K562 (cell line): Measurements from ENCODE around the gene GALNT9. TPM values are rescaled to one million over a fixed set of nuclear protein-coding genes. Genes with fewer than 3 reads are reported as not detected.

Source experiments
- ATAC-seq: fragments of 200-7000 bp; cut with Tn5 transposase; 3 replicates; pipeline ENCODE4 v1.9.1; 2020; ENCODE audit warnings: moderate library complexity
- BruUV-seq: library from RNA; stranded (reverse); fragments of 400-500 nt; replicated peaks from 2 replicates; lab custom pipeline; 2021; lab: Mats Ljungman, UMichigan
- CTCF ChIA-PET: fragments of 300-600 bp; formaldehyde crosslinking; extraction: SDS; loops from one replicate; lab custom pipeline; 2021; ENCODE audit warnings: low intra/inter-chr PET ratio; lab: Yijun Ruan, JAX
- POLR2A ChIA-PET: fragments of 300-600, 350-650 bp; sonication (Branson Sonifier 250); formaldehyde crosslinking; extraction: SDS; loops from one replicate; lab custom pipeline; 2021; ENCODE audit warnings: antibody characterized with exemption, inconsistent platforms; lab: Yijun Ruan, JAX
- DNase-seq, 4 experiments: peaks; one replicate each; pipeline versions ENCODE4 v3.0.0 to v3.0.0-alpha.2; 2011 to 2018; ENCODE audit warnings: low spot score in 3 of 4, mixed read lengths in 3 of 4; ENCODE audit errors: extremely low read depth in 1 of 4
- FAIRE-seq: peaks from 2 replicates; lab custom pipeline; 2011; peaks lifted over from hg19 to GRCh38; lab: Jason Lieb, UNC
- H2AFZ ChIP-seq: 2 replicates; pipeline ENCODE4 v1.6.0; 2011; ENCODE audit warnings: low read depth, low read length, control low read depth, inconsistent platforms
- H3K27ac ChIP-seq: fragments of 200-600 bp; 3 replicates; pipeline ENCODE4 v1.8.0; 2011; ENCODE audit warnings: low read depth, mild to moderate bottlenecking, control low read depth, inconsistent platforms, low read length, moderate library complexity, mixed read lengths; ENCODE audit errors: extremely low read depth
- H3K27me3 ChIP-seq, 2 experiments: fragments of 300-600 bp in 1 of 2; 2 replicates in 1 of 2; 3 replicates in 1 of 2; pipeline versions ENCODE4 v1.6.0 to v1.8.0; 2011; ENCODE audit warnings: inconsistent platforms in 2 of 2, low read length in 2 of 2, mild to moderate bottlenecking in 1 of 2, mixed read lengths in 1 of 2, moderate library complexity in 1 of 2; ENCODE audit not compliant: control insufficient read depth in 2 of 2, insufficient read depth in 2 of 2
- H3K36me3 ChIP-seq: fragments of 300-600 bp; 3 replicates; pipeline ENCODE4 v1.8.0; 2011; ENCODE audit warnings: mild to moderate bottlenecking, low read length, inconsistent platforms; ENCODE audit not compliant: control insufficient read depth, insufficient read depth
- H3K4me1 ChIP-seq, 2 experiments: fragments of 200-600 bp in 1 of 2; replicated peaks in 1 of 2; 2 replicates in 1 of 2; 3 replicates in 1 of 2; pipeline versions ENCODE4 v1.5.1 to v1.8.0; 2011; ENCODE audit warnings: inconsistent platforms in 2 of 2, low read length in 2 of 2, mild to moderate bottlenecking in 1 of 2, mixed read lengths in 1 of 2, moderate library complexity in 1 of 2; ENCODE audit not compliant: control insufficient read depth in 2 of 2, insufficient read depth in 2 of 2
- H3K4me2 ChIP-seq: 2 replicates; pipeline ENCODE4 v1.6.1; 2011; ENCODE audit warnings: low read length, control low read depth, inconsistent platforms, mixed read lengths; ENCODE audit not compliant: insufficient read depth
- H3K4me3 ChIP-seq: fragments of 200-600 bp; sonication (generic), shearing (Covaris generic); 2 replicates; pipeline ENCODE4 v1.5.1; 2016; ENCODE audit warnings: control low read depth, inconsistent platforms
- H3K79me2 ChIP-seq: fragments of 200-600 bp; 3 replicates; pipeline ENCODE4 v1.8.0; 2011; ENCODE audit warnings: low read length, inconsistent platforms; ENCODE audit not compliant: control insufficient read depth, insufficient read depth
- H3K9ac ChIP-seq, 2 experiments: 2 replicates each; pipeline versions ENCODE4 v1.6.0 to v1.6.1; 2011; ENCODE audit warnings: low read depth in 2 of 2, low read length in 2 of 2, control low read depth in 1 of 2, inconsistent platforms in 1 of 2, mild to moderate bottlenecking in 1 of 2, mixed read lengths in 1 of 2; ENCODE audit not compliant: insufficient read depth in 1 of 2
- H3K9me1 ChIP-seq: one replicate; pipeline ENCODE4 v1.6.0; 2011; ENCODE audit warnings: inconsistent platforms, mild to moderate bottlenecking, low read length, moderate library complexity; ENCODE audit not compliant: control insufficient read depth, insufficient read depth
- H3K9me3 ChIP-seq: replicated peaks from 2 replicates; pipeline ENCODE4 v1.5.1; 2011; ENCODE audit warnings: low read depth, low read length, inconsistent platforms; ENCODE audit not compliant: control insufficient read depth, insufficient read depth
- H4K20me1 ChIP-seq: replicated peaks from 2 replicates; pipeline ENCODE4 v1.6.1; 2011; ENCODE audit warnings: low read length, inconsistent platforms, mixed read lengths; ENCODE audit not compliant: control insufficient read depth, insufficient read depth
- DACH1 ChIP-seq: fragments of 450-650 bp; IDR thresholded peaks from 2 replicates; pipeline ENCODE4 v1.6.1; 2018; ENCODE audit not compliant: partially characterized antibody
- FOXK2 ChIP-seq, 2 experiments: fragments of 450-650 bp; IDR thresholded peaks in 1 of 2; conservative IDR thresholded peaks in 1 of 2; 2 replicates each; pipeline ENCODE4 v1.6.1; 2016; ENCODE audit warnings: low read depth in 2 of 2, mild to moderate bottlenecking in 1 of 2
- HLTF ChIP-seq: fragments of 450-650 bp; IDR thresholded peaks from 2 replicates; pipeline ENCODE4 v1.6.1; 2016
- HMG20A ChIP-seq: fragments of 450-650 bp; formaldehyde crosslinking; conservative IDR thresholded peaks from 2 replicates; pipeline ENCODE4 v1.4.0; 2020; ENCODE audit warnings: mild to moderate bottlenecking, mixed read lengths
- HNRNPUL1 ChIP-seq: fragments of 200-400 bp; formaldehyde crosslinking; IDR thresholded peaks from 2 replicates; pipeline ENCODE4 v1.6.1; 2017; ENCODE audit warnings: low read length
- MTA2 ChIP-seq: fragments of 450-650 bp; IDR thresholded peaks from 2 replicates; pipeline ENCODE4 v1.6.1; 2016; ENCODE audit warnings: low read depth
- MTF1 ChIP-seq: fragments of 250-450 bp; sonication (Bioruptor Pico); IDR thresholded peaks from 2 replicates; pipeline ENCODE4 v1.9.0; 2021; ENCODE audit warnings: moderate library complexity, mild to moderate bottlenecking, inconsistent platforms, borderline replicate concordance
- NFRKB ChIP-seq: fragments of 450-650 bp; IDR thresholded peaks from 2 replicates; pipeline ENCODE4 v1.6.1; 2016; ENCODE audit warnings: low read depth
- POLR3G ChIP-seq: IDR thresholded peaks from 2 replicates; pipeline ENCODE4 v1.6.1; 2011; ENCODE audit not compliant: insufficient read length, insufficient replicate concordance; ENCODE audit errors: extremely low read depth
- SRF ChIP-seq, 2 experiments: fragments of 250-450, 450-650 bp in 1 of 2; sonication (Bioruptor Pico) in 1 of 2; sonication (generic) in 1 of 2; formaldehyde crosslinking; IDR thresholded peaks; 2 replicates each; pipeline versions ENCODE4 v1.5.0 to v1.5.1; 2020 to 2022; ENCODE audit warnings: mild to moderate bottlenecking in 1 of 2, missing genetic modification reagents in 1 of 2
- TBP ChIP-seq: optimal IDR thresholded peaks from 2 replicates; pipeline ENCODE3; 2011; ENCODE audit warnings: low read depth, low read length, improper control_type of control experiment
- ZFX ChIP-seq: sonication (generic); formaldehyde crosslinking; IDR thresholded peaks from 2 replicates; pipeline ENCODE4 v1.8.0; 2022; ENCODE audit warnings: mild to moderate bottlenecking, missing genetic modification reagents, moderate library complexity
- ZNF644 ChIP-seq: fragments of 200-800 bp; sonication (Bioruptor generic); IDR thresholded peaks from 2 replicates; pipeline ENCODE4 v1.6.1; 2016; ENCODE audit warnings: low read depth, missing genetic modification characterization, missing compliant biosample characterization
- WGBS: fragments of 100-300 bp; shearing (Covaris generic); methylation state at CpG from one replicate; pipeline ENCODE4 v1.1.6; 2016; ENCODE audit warnings: low coverage, mixed read lengths; ENCODE audit not compliant: insufficient coverage; ENCODE audit errors: missing lambda C conversion rate; 5-methylcytosine and 5-hydroxymethylcytosine counted together
- in situ Hi-C: fragments of 300-500 bp; cut with MboI; formaldehyde crosslinking; loops from 4 replicates; pipeline ENCODE4 v1.15.0; 2018; ENCODE audit warnings: inconsistent platforms, mixed read lengths
- intact Hi-C: fragments of 100-400 bp; cut with micrococcal nuclease; formaldehyde crosslinking; loops from 2 replicates; pipeline ENCODE4 v1.14.2; 2022
- polyA plus RNA-seq, 8 experiments: library from polyadenylated mRNA; depleted of rRNA in 4 of 8; stranded (reverse) in 5 of 8; unstranded in 3 of 8; fragments of >200 nt; fragmentation: Nextera tagmentation in 2 of 8; fragmentation: Illumina TruSeq in 1 of 8; extraction: Ambion mirVana in 2 of 8; extraction: Trizol in 1 of 8; gene quantifications; 2 replicates each; pipeline versions ENCODE4 v1.2.1 to v1.2.3, GENCODE V29; 2011 to 2014; ENCODE audit warnings: inconsistent platforms in 1 of 8, missing spikeins in 1 of 8
- total RNA-seq, 7 experiments: library from RNA; depleted of rRNA in 6 of 7; stranded (reverse); fragments of >200 nt in 6 of 7; fragmentation: Illumina TruSeq in 2 of 7; extraction: Trizol in 2 of 7; gene quantifications; 2 replicates each; pipeline versions ENCODE4 v1.2.1 to v1.2.3, GENCODE V29; 2011 to 2021; ENCODE audit warnings: low replicate concordance in 1 of 7
- TF ChIP-seq, protein P1 (sequence below): fragments of 450-650 bp; IDR thresholded peaks from one replicate; pipeline ENCODE4 v1.6.1; 2018; ENCODE audit warnings: mild to moderate bottlenecking, moderate library complexity; ENCODE audit not compliant: partially characterized antibody
- TF ChIP-seq, protein P2 (sequence below): sonication (generic); formaldehyde crosslinking; IDR thresholded peaks from 2 replicates; pipeline ENCODE4 v1.8.1; 2023; ENCODE audit warnings: mild to moderate bottlenecking, missing genetic modification reagents

The GALNT9 gene
- total and polyA plus RNA-seq, 9 of the 15 experiments (the other 6 are each of a cell fraction or from before 2014, with no cell fraction given) = not detected

DNA sequence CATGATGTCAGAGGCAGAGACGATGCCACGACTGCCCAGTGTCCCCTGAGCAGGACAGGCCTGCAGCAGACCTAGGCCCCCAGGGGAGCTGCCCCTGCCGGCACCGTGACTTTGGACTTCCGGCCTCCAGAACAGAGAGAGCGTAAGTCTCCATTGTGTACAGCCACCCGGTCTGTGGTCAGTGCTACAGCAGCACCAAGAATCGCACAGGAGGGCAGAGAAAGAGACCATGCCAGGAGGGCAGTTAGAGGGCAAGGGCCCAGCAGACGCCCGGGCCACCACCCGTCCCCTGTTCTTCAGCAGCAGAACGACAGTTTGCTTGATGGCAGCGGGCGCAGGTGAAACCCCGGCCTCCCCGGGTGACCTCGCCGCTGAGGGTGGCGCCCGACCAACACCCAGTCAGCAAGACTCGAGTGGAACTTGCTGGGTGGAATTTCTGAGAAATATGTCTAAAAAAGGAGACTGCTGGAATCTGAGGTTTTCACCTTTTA, 19.7 kb downstream of the GALNT9 start:
- no peak for FAIRE-seq
- ChIA-PET CTCF (no interaction called here), POLR2A (no interaction called here)
- no peak for ATAC-seq
- intact Hi-C loops (no loop called here), in situ Hi-C loops (no loop called here)
- H3K4me1 ChIP-seq = peaks cover 0 to 10% of the 10 kb centered on the region in 2 experiments; a peak in 2 of 5 replicates
- H3K4me3 ChIP-seq = no peak overlapping the region
- peaks cover 3 to 55% of the 10 kb centered on the region in 2 experiments; a peak in 4 of 5 replicates for H3K27me3 ChIP-seq
- no TSS peak for BruUV-seq
- H4K20me1 ChIP-seq = no peaks in the 10 kb centered on the region
- no peaks in the 10 kb centered on the region for H3K36me3 ChIP-seq
- H3K9me1 ChIP-seq = no peaks in the 10 kb centered on the region
- DNase-seq = no peak
- H3K79me2 ChIP-seq = no peaks in the 10 kb centered on the region
- H2AFZ ChIP-seq = no peak overlapping the region
- H3K9me3 ChIP-seq = 0 out of 2 replicates have a peak, but pooled peaks cover 2% of the 10 kb centered on the region
- H3K4me2 ChIP-seq = no peak overlapping the region
- no peak overlapping the region for H3K27ac ChIP-seq
- 0% methylated on average over 18 of the region's 21 CpGs for WGBS
- no peak for TF ChIP-seq DACH1
- TF ChIP-seq HLTF = no peak
- TF ChIP-seq, protein P1, sequence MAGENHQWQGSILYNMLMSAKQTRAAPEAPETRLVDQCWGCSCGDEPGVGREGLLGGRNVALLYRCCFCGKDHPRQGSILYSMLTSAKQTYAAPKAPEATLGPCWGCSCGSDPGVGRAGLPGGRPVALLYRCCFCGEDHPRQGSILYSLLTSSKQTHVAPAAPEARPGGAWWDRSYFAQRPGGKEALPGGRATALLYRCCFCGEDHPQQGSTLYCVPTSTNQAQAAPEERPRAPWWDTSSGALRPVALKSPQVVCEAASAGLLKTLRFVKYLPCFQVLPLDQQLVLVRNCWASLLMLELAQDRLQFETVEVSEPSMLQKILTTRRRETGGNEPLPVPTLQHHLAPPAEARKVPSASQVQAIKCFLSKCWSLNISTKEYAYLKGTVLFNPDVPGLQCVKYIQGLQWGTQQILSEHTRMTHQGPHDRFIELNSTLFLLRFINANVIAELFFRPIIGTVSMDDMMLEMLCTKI = no peak
- no peak for TF ChIP-seq POLR3G
- TF ChIP-seq TBP = no peak
- no peak for TF ChIP-seq MTA2
- TF ChIP-seq, protein P2, sequence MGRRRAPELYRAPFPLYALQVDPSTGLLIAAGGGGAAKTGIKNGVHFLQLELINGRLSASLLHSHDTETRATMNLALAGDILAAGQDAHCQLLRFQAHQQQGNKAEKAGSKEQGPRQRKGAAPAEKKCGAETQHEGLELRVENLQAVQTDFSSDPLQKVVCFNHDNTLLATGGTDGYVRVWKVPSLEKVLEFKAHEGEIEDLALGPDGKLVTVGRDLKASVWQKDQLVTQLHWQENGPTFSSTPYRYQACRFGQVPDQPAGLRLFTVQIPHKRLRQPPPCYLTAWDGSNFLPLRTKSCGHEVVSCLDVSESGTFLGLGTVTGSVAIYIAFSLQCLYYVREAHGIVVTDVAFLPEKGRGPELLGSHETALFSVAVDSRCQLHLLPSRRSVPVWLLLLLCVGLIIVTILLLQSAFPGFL (CRISPR knock-in tag) = no peak
- no peak for TF ChIP-seq SRF (CRISPR knock-in tag; IDR thresholded peaks at IDR 0.05)
- TF ChIP-seq ZNF644 = no peak
- no peak for TF ChIP-seq FOXK2 (conservative IDR thresholded peaks at IDR 0.05 in 1 of 2, IDR thresholded peaks at IDR 0.05 in 1 of 2; ENCODE audit: low read depth in 2 of 2)
- TF ChIP-seq MTF1 (CRISPR knock-in tag) = no peak
- no peak for TF ChIP-seq HMG20A (CRISPR knock-in tag)
- TF ChIP-seq NFRKB = no peak
- no peak for TF ChIP-seq HNRNPUL1
- no peak for TF ChIP-seq ZFX (CRISPR knock-in tag)
- no peak overlapping the region for H3K9ac ChIP-seq
